Ovary (tissue), 3 donors: Measurements from ENCODE around the gene OR13C5.

ENCODE experiments used
- CTCF ChIP-seq, 3 donors: fragments of 450-650 bp in 2 of 3; fragments of 200-600 bp in 1 of 3; IDR thresholded peaks; one replicate each; pipeline versions ENCODE4 v1.5.1 to v1.8.0; 2016 to 2022; ENCODE audit warnings: antibody characterized with exemption in 3 of 3, mild to moderate bottlenecking in 1 of 3
- EP300 ChIP-seq: sonication (generic); formaldehyde crosslinking; IDR thresholded peaks from one replicate; pipeline ENCODE4 v1.6.1; 2017; ENCODE audit warnings: antibody characterized with exemption
- POLR2A ChIP-seq: fragments of 450-650 bp; IDR thresholded peaks from one replicate; pipeline ENCODE4 v1.6.1; 2017; ENCODE audit warnings: antibody characterized with exemption, mild to moderate bottlenecking, moderate library complexity
- donor health status: DM: no; HTN: no; CAD: no.

DNA sequence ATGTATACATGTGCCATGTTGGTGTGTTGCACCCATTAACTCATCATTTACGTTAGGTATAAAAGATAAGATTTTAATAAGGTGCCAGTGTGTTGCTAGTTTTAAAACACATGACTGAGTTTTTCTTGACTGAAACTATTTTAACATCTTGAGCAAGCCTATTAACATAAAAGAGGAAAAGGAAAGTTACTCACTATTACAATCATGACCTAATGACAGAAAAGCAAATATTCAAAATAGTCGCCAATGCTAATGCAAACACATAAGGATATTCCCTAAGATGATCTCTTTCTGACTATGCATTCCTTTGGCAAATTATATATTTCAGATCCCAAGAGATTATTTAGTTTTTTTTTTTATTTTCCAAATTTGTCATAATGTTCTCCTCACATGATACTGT, 12.0 kb upstream of the OR13C5 start:
- TF ChIP-seq CTCF (IDR thresholded peaks at IDR 0.05) (no peak), EP300 (no peak), POLR2A (no peak)
